ENCODE results near the gene PRPF8.

DNA sequence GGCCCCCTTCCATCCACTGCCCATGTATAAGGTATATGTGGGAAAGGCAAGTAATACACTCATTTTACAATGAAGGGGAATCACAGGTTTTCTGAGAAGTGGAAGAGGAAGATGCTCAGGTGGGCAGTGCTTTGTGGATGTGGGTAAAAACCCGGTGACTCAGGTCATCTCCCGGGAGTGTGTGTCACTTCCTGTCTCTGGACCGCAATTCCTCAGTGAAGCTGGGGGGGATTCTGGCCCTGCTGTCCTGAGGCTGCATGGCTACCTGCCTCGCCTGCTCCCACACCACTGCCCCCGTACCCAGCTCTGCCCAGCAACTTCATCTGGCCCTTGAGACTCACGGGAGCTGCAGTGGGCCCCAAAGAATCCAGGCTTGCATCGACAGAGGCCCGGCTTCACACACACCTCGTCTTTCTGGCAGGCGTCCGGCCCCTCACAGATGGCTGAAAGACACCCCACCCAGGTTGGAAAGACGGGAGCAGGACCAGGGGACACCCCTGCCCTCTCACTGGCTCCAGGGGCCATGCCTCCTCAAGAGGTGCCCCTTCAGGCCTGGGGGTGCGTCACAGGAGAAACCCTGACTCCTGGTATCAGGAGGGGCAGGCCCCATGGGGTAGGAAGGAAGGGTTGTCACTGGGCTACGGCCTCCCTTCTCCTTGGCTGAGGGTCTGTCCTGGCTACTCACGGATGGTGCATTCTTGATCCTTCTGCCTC lies 40.0 kb downstream of the PRPF8 start:
- TF ChIP-seq, protein P1, sequence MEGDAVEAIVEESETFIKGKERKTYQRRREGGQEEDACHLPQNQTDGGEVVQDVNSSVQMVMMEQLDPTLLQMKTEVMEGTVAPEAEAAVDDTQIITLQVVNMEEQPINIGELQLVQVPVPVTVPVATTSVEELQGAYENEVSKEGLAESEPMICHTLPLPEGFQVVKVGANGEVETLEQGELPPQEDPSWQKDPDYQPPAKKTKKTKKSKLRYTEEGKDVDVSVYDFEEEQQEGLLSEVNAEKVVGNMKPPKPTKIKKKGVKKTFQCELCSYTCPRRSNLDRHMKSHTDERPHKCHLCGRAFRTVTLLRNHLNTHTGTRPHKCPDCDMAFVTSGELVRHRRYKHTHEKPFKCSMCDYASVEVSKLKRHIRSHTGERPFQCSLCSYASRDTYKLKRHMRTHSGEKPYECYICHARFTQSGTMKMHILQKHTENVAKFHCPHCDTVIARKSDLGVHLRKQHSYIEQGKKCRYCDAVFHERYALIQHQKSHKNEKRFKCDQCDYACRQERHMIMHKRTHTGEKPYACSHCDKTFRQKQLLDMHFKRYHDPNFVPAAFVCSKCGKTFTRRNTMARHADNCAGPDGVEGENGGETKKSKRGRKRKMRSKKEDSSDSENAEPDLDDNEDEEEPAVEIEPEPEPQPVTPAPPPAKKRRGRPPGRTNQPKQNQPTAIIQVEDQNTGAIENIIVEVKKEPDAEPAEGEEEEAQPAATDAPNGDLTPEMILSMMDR (IDR thresholded peaks at IDR 0.05), result no peak
- TF ChIP-seq EP300 (IDR thresholded peaks at IDR 0.05) (no peak), POLR2A (IDR thresholded peaks at IDR 0.05) (no peak), POLR2AphosphoS5 (IDR thresholded peaks at IDR 0.05) (no peak)
